Dendritic cell treated with granulocyte-macrophage colony-stimulating factor and Interleukin-4, amounts not matched to agents 40 ng/mL and 50 ng/mL, for 4 days (primary cell): ENCODE measurements around the gene GRK2.

Experiments
- H3K27ac Mint-ChIP-seq: one replicate; pipeline ENCODE4 v1.8.0; 2022; ENCODE audit warnings: mild to moderate bottlenecking, mixed read lengths
- H3K27me3 Mint-ChIP-seq: one replicate; pipeline ENCODE4 v1.8.0; 2022; ENCODE audit warnings: mild to moderate bottlenecking, mixed read lengths
- H3K36me3 Mint-ChIP-seq: one replicate; pipeline ENCODE4 v1.8.0; 2022; ENCODE audit warnings: low read depth, mixed read lengths
- H3K4me1 Mint-ChIP-seq: one replicate; pipeline ENCODE4 v1.8.0; 2022; ENCODE audit warnings: low read depth, mixed read lengths
- H3K4me3 Mint-ChIP-seq: one replicate; pipeline ENCODE4 v1.8.0; 2022; ENCODE audit warnings: mild to moderate bottlenecking, moderate library complexity, mixed read lengths
- H3K9me3 Mint-ChIP-seq: one replicate; pipeline ENCODE4 v1.8.0; 2022; ENCODE audit warnings: mixed read lengths
- intact Hi-C: fragments of 100-400 bp; cut with micrococcal nuclease; formaldehyde crosslinking; loops from one replicate; pipeline ENCODE4 v1.15.0; 2022

GRK2 gene

GRCh38 chr11:67271205-67271540 lies 4.9 kb downstream of the GRK2 start:
- Mint-ChIP-seq H3K4me3 (peak overlapping the region; percentile 96), H3K27me3 (no peaks in the 10 kb centered on the region), H3K4me1 (peaks cover 89% of the 10 kb centered on the region), H3K9me3 (no peaks in the 10 kb centered on the region), H3K36me3 (peaks cover 95% of the 10 kb centered on the region), H3K27ac (peak overlapping the region; percentile 98)
- intact Hi-C loops, result no loop called here

- Mint-ChIP-seq H3K36me3 (peaks cover 100% of the 10 kb centered on the region), H3K27me3 (no peaks in the 10 kb centered on the region), H3K4me1 (peaks cover 94% of the 10 kb centered on the region), H3K27ac (peak overlapping the region; percentile 98), H3K9me3 (peaks cover 5% of the 10 kb centered on the region), H3K4me3 (peak overlapping the region; percentile 96)
- intact Hi-C loops, result no loop called here
These were observed 5.4 kb downstream of the GRK2 start for GRCh38 chr11:67271541-67272284.

- intact Hi-C loops, result no loop called here
These were observed 6.3 kb downstream of the GRK2 start for GRCh38 chr11:67272327-67273259.

GRCh38 chr11:67273260-67273990 lies 7.2 kb downstream of the GRK2 start:
- H3K4me3 Mint-ChIP-seq, result peak overlapping the region; percentile 65
- no peaks in the 10 kb centered on the region for H3K27me3 Mint-ChIP-seq
- H3K27ac Mint-ChIP-seq, result peak overlapping the region; percentile 98
- H3K9me3 Mint-ChIP-seq, result peaks cover 8% of the 10 kb centered on the region
- intact Hi-C loops, result no loop called here
- H3K36me3 Mint-ChIP-seq, result peaks cover 100% of the 10 kb centered on the region
- H3K4me1 Mint-ChIP-seq, result peaks cover 99% of the 10 kb centered on the region

More at GRCh38 chr11:67272327-67273259, 6.3 kb downstream of the GRK2 start:
- Mint-ChIP-seq H3K9me3 (peaks cover 8% of the 10 kb centered on the region), H3K4me1 (peaks cover 98% of the 10 kb centered on the region), H3K4me3 (peak overlapping the region; percentile 52), H3K36me3 (peaks cover 100% of the 10 kb centered on the region), H3K27ac (peak overlapping the region; percentile 98), H3K27me3 (no peaks in the 10 kb centered on the region)

GRCh38 chr11:67274768-67275605 lies 8.7 kb downstream of the GRK2 start:
- H3K27ac Mint-ChIP-seq, result peak overlapping the region; percentile 98
- H3K4me1 Mint-ChIP-seq, result peaks cover 100% of the 10 kb centered on the region
- H3K27me3 Mint-ChIP-seq, result no peaks in the 10 kb centered on the region
- intact Hi-C loops, result no loop called here
- H3K4me3 Mint-ChIP-seq, result peak overlapping the region; percentile 65
- peaks cover 8% of the 10 kb centered on the region for H3K9me3 Mint-ChIP-seq
- H3K36me3 Mint-ChIP-seq, result peaks cover 100% of the 10 kb centered on the region

GRCh38 chr11:67275606-67276409 lies 9.5 kb downstream of the GRK2 start:
- Mint-ChIP-seq H3K4me3 (peak overlapping the region; percentile 53), H3K27ac (peak overlapping the region; percentile 98), H3K36me3 (peaks cover 100% of the 10 kb centered on the region), H3K27me3 (no peaks in the 10 kb centered on the region), H3K9me3 (peaks cover 8% of the 10 kb centered on the region), H3K4me1 (peaks cover 100% of the 10 kb centered on the region)
- intact Hi-C loops, result no loop called here

- Mint-ChIP-seq H3K4me3 (peak overlapping the region; percentile 72), H3K27me3 (no peaks in the 10 kb centered on the region), H3K4me1 (peaks cover 100% of the 10 kb centered on the region), H3K27ac (peak overlapping the region; percentile 98), H3K9me3 (peaks cover 8% of the 10 kb centered on the region), H3K36me3 (peaks cover 100% of the 10 kb centered on the region)
- intact Hi-C loops, result loop anchor here (1.0 kb wide), 2 partner anchors 9 to 11 kb away; no protein-coding TSS in a partner anchor
These were observed 10.5 kb downstream of the GRK2 start for GRCh38 chr11:67276781-67277230.

- H3K4me3 Mint-ChIP-seq, result peak overlapping the region; percentile 72
- intact Hi-C loops, result loop anchor here (1.0 kb wide), 2 partner anchors 9 to 11 kb away; no protein-coding TSS in a partner anchor
These were observed 11.1 kb downstream of the GRK2 start for GRCh38 chr11:67277231-67277961.

GRCh38 chr11:67278135-67278938 lies 12.1 kb downstream of the GRK2 start:
- peaks cover 100% of the 10 kb centered on the region for H3K36me3 Mint-ChIP-seq
- H3K27me3 Mint-ChIP-seq, result no peaks in the 10 kb centered on the region
- peaks cover 8% of the 10 kb centered on the region for H3K9me3 Mint-ChIP-seq
- peak overlapping the region; percentile 72 for H3K4me3 Mint-ChIP-seq
- intact Hi-C loops, result no loop called here
- peaks cover 100% of the 10 kb centered on the region for H3K4me1 Mint-ChIP-seq
- H3K27ac Mint-ChIP-seq, result peak overlapping the region; percentile 98

More at GRCh38 chr11:67277231-67277961, 11.1 kb downstream of the GRK2 start:
- Mint-ChIP-seq H3K9me3 (peaks cover 8% of the 10 kb centered on the region), H3K4me1 (peaks cover 100% of the 10 kb centered on the region), H3K36me3 (peaks cover 100% of the 10 kb centered on the region), H3K27ac (peak overlapping the region; percentile 98), H3K27me3 (no peaks in the 10 kb centered on the region)

- Mint-ChIP-seq H3K4me3 (peak overlapping the region; percentile 28), H3K9me3 (peaks cover 8% of the 10 kb centered on the region), H3K27me3 (no peaks in the 10 kb centered on the region), H3K27ac (peak overlapping the region; percentile 98), H3K36me3 (peaks cover 100% of the 10 kb centered on the region), H3K4me1 (peaks cover 100% of the 10 kb centered on the region)
- intact Hi-C loops, result no loop called here
These were observed 12.8 kb downstream of the GRK2 start for GRCh38 chr11:67278939-67279588.
